H1 (cell line): ENCODE results near the gene PLCL2. TPM values are rescaled to one million over a fixed set of nuclear protein-coding genes. Genes with fewer than 3 reads are reported as not detected.

Source experiments
- ATF3 ChIP-seq: IDR thresholded peaks from 2 replicates; pipeline ENCODE4 v1.6.1; 2011; ENCODE audit warnings: low read depth, mild to moderate bottlenecking, low read length; ENCODE audit not compliant: insufficient read depth
- CHD7 ChIP-seq: fragments of 300-600 bp; sonication (generic); IDR thresholded peaks from 2 replicates; pipeline ENCODE4 v1.7.1; 2012; ENCODE audit warnings: low read length, moderate library complexity, mild to moderate bottlenecking, inconsistent platforms; ENCODE audit not compliant: insufficient replicate concordance
- SIX5 ChIP-seq: IDR thresholded peaks from 2 replicates; pipeline ENCODE4 v1.6.1; 2011; ENCODE audit warnings: mild to moderate bottlenecking, low read depth, low read length
- polyA plus RNA-seq, 7 experiments: library from polyadenylated mRNA; depleted of rRNA in 3 of 7; stranded (reverse) in 5 of 7; unstranded in 2 of 7; fragments of >200 nt in 5 of 7; fragments of 200-250 nt in 2 of 7; gene quantifications; 1 replicate in 5 of 7; 2 replicates in 1 of 7; 4 replicates in 1 of 7; pipeline versions ENCODE4 v1.2.1 to v1.2.3, GENCODE V29; 2011 to 2013; ENCODE audit warnings: missing spikeins in 2 of 7, mixed read lengths in 2 of 7
- total RNA-seq: library from RNA; stranded (reverse); fragmentation: NEBNext Ultra II Directional; extraction: Animal tissue kit (Norgen Biotek cat#: 25700); gene quantifications from 2 replicates; pipeline ENCODE4 v1.2.1, GENCODE V29; 2021

PLCL2 gene
- total and polyA plus RNA-seq, 2 of the 8 experiments (the other 6 are each of a cell fraction or from before 2014, with no cell fraction given), result 3.5 to 6.8 TPM

DNA sequence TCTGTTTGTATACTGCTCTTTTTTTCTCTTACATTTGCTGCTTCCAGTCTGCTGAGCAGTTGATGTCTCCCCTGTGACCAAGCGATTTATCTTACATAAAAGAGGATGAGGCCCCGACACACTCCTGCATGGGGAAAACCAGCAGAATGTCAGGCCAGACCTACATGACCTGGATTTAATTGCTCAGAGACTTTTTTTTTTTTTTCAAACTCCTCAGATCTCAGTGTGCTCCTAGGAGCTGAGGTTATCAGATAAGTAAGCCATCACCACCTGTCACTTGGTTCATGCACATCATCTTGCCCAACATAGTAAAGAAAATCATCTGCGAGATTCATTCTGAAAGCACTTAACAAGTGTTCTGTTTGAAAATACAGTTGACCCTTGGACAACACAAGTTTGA, 163.1 kb downstream of the PLCL2 start (continued):
- no peak for TF ChIP-seq SIX5
- no peak for TF ChIP-seq ATF3
- no peak for TF ChIP-seq CHD7
